Iris pigment epithelial cell (primary cell): ENCODE results near the gene AKAP6.
"Not testable (repeated sequence)": the region's sequence is repeated elsewhere in the genome, so short reads cannot be mapped to it uniquely, and the experiment has no call there.

ENCODE experiments used
- DNase-seq: peaks from one replicate; pipeline ENCODE4 v3.0.0-alpha.2; 2011; ENCODE audit warnings: low read depth

The AKAP6 gene

GRCh38 chr14:32763673-32764072 lies 434.6 kb downstream of the AKAP6 start:
- DNase-seq, result no peak

GRCh38 chr14:32764131-32764530 lies 435.0 kb downstream of the AKAP6 start:
- DNase-seq, result peak; percentile 43

- no peak for DNase-seq
These were observed 441.3 kb downstream of the AKAP6 start for GRCh38 chr14:32770422-32770821.

GRCh38 chr14:32774214-32774613 lies 445.1 kb downstream of the AKAP6 start:
- DNase-seq, result no peak

GRCh38 chr14:32779840-32780239 lies 450.7 kb downstream of the AKAP6 start:
- DNase-seq, result no peak

GRCh38 chr14:32784405-32784804 lies 455.3 kb downstream of the AKAP6 start:
- no peak for DNase-seq

GRCh38 chr14:32785585-32785984 lies 456.5 kb downstream of the AKAP6 start:
- no peak for DNase-seq

- no peak for DNase-seq
These were observed 457.8 kb downstream of the AKAP6 start for GRCh38 chr14:32786886-32787285.

- not testable (repeated sequence) for DNase-seq
These were observed 463.9 kb downstream of the AKAP6 start for GRCh38 chr14:32793033-32793432.

- no peak for DNase-seq
These were observed 471.2 kb downstream of the AKAP6 start for GRCh38 chr14:32800320-32800719.

- no peak for DNase-seq
These were observed 473.2 kb downstream of the AKAP6 start for GRCh38 chr14:32802295-32802694.

GRCh38 chr14:32805979-32806378 lies 476.9 kb downstream of the AKAP6 start:
- no peak for DNase-seq

GRCh38 chr14:32808644-32809043 lies 479.5 kb downstream of the AKAP6 start:
- peak; percentile 73 for DNase-seq

- no peak for DNase-seq
These were observed 480.2 kb downstream of the AKAP6 start for GRCh38 chr14:32809255-32809654.

- peak; percentile 9 for DNase-seq
These were observed 484.3 kb downstream of the AKAP6 start for GRCh38 chr14:32813401-32813800.

GRCh38 chr14:32814721-32815120 lies 485.6 kb downstream of the AKAP6 start:
- no peak for DNase-seq

- no peak for DNase-seq
These were observed 487.5 kb downstream of the AKAP6 start for GRCh38 chr14:32816588-32816987.

GRCh38 chr14:32817780-32818179 lies 488.7 kb downstream of the AKAP6 start:
- no peak for DNase-seq

- DNase-seq, result no peak
These were observed 489.5 kb downstream of the AKAP6 start for GRCh38 chr14:32818581-32818980.

GRCh38 chr14:32820181-32820580 lies 491.1 kb downstream of the AKAP6 start:
- DNase-seq, result no peak

- DNase-seq, result no peak
These were observed 491.6 kb downstream of the AKAP6 start for GRCh38 chr14:32820682-32821081.

- peak; percentile 45 for DNase-seq
These were observed 493.0 kb downstream of the AKAP6 start for GRCh38 chr14:32821964-32822653.

GRCh38 chr14:32823706-32824105 lies 494.6 kb downstream of the AKAP6 start:
- DNase-seq, result no peak

- DNase-seq, result no peak
These were observed 495.1 kb downstream of the AKAP6 start for GRCh38 chr14:32824195-32824594.
